Spleen (tissue), 11 donors: ENCODE measurements around the gene SPATC1L. TPM values are rescaled to one million over a fixed set of nuclear protein-coding genes. Genes with fewer than 3 reads are reported as not detected.

Experiments
- DNase-seq: peaks from one replicate; pipeline ENCODE4 v3.0.0-alpha.2; 2020
- H3K27ac ChIP-seq, 8 donors: fragments of 200-600 bp; sonication (generic) in 7 of 8; 1 replicate in 4 of 8; 2 replicates in 4 of 8; pipeline versions ENCODE4 v1.5.0 to v1.8.0; 2016 to 2021; ENCODE audit warnings: inconsistent platforms in 4 of 8, mild to moderate bottlenecking in 4 of 8, moderate library complexity in 1 of 8
- H3K27me3 ChIP-seq, 7 donors: fragments of 200-600 bp; sonication (generic) in 6 of 7; replicated peaks in 1 of 7; 1 replicate in 4 of 7; 2 replicates in 3 of 7; pipeline versions ENCODE4 v1.5.0 to v1.8.0; 2016 to 2021; ENCODE audit warnings: inconsistent platforms in 3 of 7, mild to moderate bottlenecking in 1 of 7
- H3K36me3 ChIP-seq, 6 donors: fragments of 200-600 bp; sonication (generic) in 5 of 6; 1 replicate in 4 of 6; 2 replicates in 2 of 6; pipeline versions ENCODE4 v1.5.0 to v1.8.0; 2016 to 2021; ENCODE audit warnings: inconsistent platforms in 2 of 6
- H3K4me1 ChIP-seq, 6 donors: fragments of 200-600 bp; sonication (generic) in 5 of 6; 1 replicate in 3 of 6; 2 replicates in 3 of 6; pipeline versions ENCODE4 v1.5.0 to v1.8.0; 2016 to 2021; ENCODE audit warnings: inconsistent platforms in 3 of 6
- H3K4me3 ChIP-seq, 8 donors: fragments of 200-600 bp; sonication (generic) in 7 of 8; 1 replicate in 4 of 8; 2 replicates in 4 of 8; pipeline versions ENCODE4 v1.5.0 to v1.8.0; 2016 to 2021; ENCODE audit warnings: inconsistent platforms in 4 of 8, mild to moderate bottlenecking in 4 of 8, moderate library complexity in 2 of 8
- H3K9me3 ChIP-seq, 8 donors: fragments of 200-600 bp; sonication (generic) in 7 of 8; 1 replicate in 4 of 8; 2 replicates in 4 of 8; pipeline versions ENCODE4 v1.5.0 to v1.8.0; 2016 to 2021; ENCODE audit warnings: inconsistent platforms in 4 of 8
- POLR2A ChIP-seq, 3 donors: fragments of 450-650 bp; IDR thresholded peaks; one replicate each; pipeline ENCODE4 v1.5.1; 2017; ENCODE audit warnings: antibody characterized with exemption in 3 of 3, mild to moderate bottlenecking in 1 of 3
- POLR2AphosphoS5 ChIP-seq, 3 donors: sonication (generic); formaldehyde crosslinking; IDR thresholded peaks; one replicate each; pipeline ENCODE4 v1.5.1; 2017; ENCODE audit warnings: antibody characterized with exemption in 3 of 3
- WGBS, 5 donors: extraction: QIAGEN DNeasy Blood & Tissue Kit in 3 of 5; methylation state at CpG; one replicate each; pipeline versions ENCODE4 v1.1.5 to v1.1.7; 2013 to 2018; 5-methylcytosine and 5-hydroxymethylcytosine counted together
- intact Hi-C: fragments of 100-400 bp; cut with DNase I; formaldehyde crosslinking; loops from one replicate; pipeline ENCODE4 v1.15.0; 2023; ENCODE audit warnings: low total_unique reads
- polyA plus RNA-seq, 3 donors: library from polyadenylated mRNA; stranded (reverse); fragments of 200-250 nt; gene quantifications; one replicate each; pipeline ENCODE4 v1.2.1, GENCODE V29; 2013
- total RNA-seq, 7 donors: library from RNA; depleted of rRNA in 3 of 7; stranded (reverse); fragments of >200 nt in 3 of 7; fragmentation: NEBNext Ultra II Directional in 4 of 7; extraction: Animal tissue kit (Norgen Biotek cat#: 25700) in 4 of 7; gene quantifications; one replicate each; pipeline versions ENCODE4 v1.1.0 to v1.2.1, GENCODE V29; 2016 to 2021
- TF ChIP-seq, protein P1 (sequence below), 11 experiments: fragments of 200-600 bp in 7 of 11; fragments of 450-650 bp in 4 of 11; sonication (generic) in 4 of 11; IDR thresholded peaks in 8 of 11; conservative IDR thresholded peaks in 3 of 11; 1 replicate in 7 of 11; 2 replicates in 4 of 11; pipeline versions ENCODE4 v1.4.0 to v1.8.0; 2016 to 2021; ENCODE audit warnings: antibody characterized with exemption in 11 of 11, inconsistent platforms in 4 of 11, mild to moderate bottlenecking in 1 of 11
- donor health status: healthy with polysubstance abuse.
- donor health status: DM: no; HTN: no; CAD: no; lungs with moderate emphysema.
- donor health status: DM: no; HTN: no; CAD: no.
- donor health status: Bipolar disorder and iron deficiency.
- donor health status: healthy.
- donor health status: DM: no; HTN: no; CAD: no.
- donor health status: DM: yes; HTN: yes; CAD: no.

Gene SPATC1L
- total and polyA plus RNA-seq, 10 donors: 4.4 to 13.4 (median 9.8) TPM

DNA sequence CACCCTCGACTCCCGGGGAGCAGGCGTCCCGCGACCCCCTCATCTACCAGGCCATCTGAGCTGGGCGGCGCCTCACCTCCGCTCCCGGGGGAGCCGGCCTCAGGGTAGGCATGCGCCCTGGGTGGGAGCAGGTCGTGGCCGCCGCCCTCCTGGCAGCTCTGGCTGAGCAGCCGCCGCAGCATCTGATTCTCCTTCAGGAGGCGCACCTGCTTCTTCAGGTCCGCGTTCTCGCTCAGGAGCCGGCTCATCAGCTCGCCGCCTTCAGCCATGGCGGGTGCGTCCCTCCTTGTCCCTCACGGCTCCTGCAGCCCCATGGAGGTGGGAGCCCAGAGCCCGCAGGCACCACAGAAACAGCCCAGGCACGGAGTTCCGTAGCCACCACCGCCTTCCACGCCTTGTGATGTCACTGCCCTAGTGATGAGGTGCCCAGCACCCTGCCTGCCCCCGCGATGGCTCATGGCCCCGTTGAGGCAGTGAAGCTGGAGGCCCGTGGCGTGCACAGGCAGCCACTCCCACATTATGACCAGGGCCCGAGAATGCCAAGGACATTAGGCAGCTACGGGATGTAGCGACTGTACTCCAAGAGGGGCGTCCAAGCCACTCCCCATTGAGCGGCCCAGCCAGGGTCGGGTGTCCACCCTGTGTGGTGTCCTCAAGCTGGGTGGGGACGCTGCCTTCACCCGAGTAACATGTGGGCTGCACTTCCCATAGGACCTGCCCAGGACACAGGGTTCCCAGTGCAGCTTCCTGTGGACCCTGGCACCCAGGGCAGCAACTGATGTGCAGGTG is 1.5 kb downstream of the SPATC1L start:
- Histone ChIP-seq H3K4me1 (peaks cover 0 to 25% (median 2%) of the 10 kb centered on the region in 6 donors), H3K27ac (peak overlapping the region in 2 of 8 donors; percentile 17 to 30), H3K9me3 (peaks cover 0 to 2% (median 0%) of the 10 kb centered on the region in 8 donors), H3K4me3 (no peak overlapping the region), H3K27me3 (peaks cover 0 to 7% (median 0%) of the 10 kb centered on the region in 7 donors), H3K36me3 (no peaks in the 10 kb centered on the region)
- DNase-seq: peak; percentile 83
- 84 to 94% (median 88%) methylated on average over 32 to 44 of the region's 44 CpGs for WGBS, 5 donors
- intact Hi-C loops: no loop called here
- no peak for TF ChIP-seq POLR2AphosphoS5 (IDR thresholded peaks at IDR 0.05)
- TF ChIP-seq, protein P1, sequence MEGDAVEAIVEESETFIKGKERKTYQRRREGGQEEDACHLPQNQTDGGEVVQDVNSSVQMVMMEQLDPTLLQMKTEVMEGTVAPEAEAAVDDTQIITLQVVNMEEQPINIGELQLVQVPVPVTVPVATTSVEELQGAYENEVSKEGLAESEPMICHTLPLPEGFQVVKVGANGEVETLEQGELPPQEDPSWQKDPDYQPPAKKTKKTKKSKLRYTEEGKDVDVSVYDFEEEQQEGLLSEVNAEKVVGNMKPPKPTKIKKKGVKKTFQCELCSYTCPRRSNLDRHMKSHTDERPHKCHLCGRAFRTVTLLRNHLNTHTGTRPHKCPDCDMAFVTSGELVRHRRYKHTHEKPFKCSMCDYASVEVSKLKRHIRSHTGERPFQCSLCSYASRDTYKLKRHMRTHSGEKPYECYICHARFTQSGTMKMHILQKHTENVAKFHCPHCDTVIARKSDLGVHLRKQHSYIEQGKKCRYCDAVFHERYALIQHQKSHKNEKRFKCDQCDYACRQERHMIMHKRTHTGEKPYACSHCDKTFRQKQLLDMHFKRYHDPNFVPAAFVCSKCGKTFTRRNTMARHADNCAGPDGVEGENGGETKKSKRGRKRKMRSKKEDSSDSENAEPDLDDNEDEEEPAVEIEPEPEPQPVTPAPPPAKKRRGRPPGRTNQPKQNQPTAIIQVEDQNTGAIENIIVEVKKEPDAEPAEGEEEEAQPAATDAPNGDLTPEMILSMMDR (IDR thresholded peaks at IDR 0.05 in 8 of 11, conservative IDR thresholded peaks at IDR 0.05 in 3 of 11): no peak
- no peak for TF ChIP-seq POLR2A (IDR thresholded peaks at IDR 0.05)

DNA sequence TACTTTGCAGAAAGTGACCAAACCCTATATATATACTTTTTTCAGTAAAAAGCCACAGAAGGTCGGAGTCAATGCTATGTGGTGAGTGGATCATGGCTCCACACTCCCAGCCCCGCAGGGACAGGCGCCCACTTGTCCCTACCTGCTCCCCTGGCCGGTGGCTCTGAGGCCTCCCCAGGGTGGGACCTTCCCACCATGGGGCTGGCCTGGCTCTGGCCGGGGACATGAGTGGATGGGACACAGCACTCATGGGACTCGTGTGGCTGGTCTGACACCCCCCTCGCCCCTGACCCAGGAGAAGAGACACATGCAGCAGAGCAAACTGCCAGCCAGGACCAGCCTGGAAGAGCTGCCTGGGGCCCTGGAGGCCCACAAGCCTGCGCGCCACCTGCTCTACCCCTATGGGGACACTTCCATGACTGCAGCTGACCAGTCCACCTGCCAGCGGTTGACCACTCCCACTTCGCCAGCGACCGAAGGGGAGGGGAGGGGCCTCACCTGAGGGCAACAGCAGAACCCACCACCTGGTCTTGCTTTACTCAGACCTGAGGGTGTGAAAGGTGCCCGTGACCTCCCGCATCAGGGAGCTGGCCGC is 2.2 kb downstream of the SPATC1L start:
- no peaks in the 10 kb centered on the region for H3K36me3 ChIP-seq
- WGBS, 5 donors: 86 to 90% (median 90%) methylated on average over 11 to 16 of the region's 16 CpGs
- DNase-seq: peak; percentile 75
- peaks cover 0 to 25% (median 2%) of the 10 kb centered on the region in 6 donors for H3K4me1 ChIP-seq
- no peak overlapping the region for H3K4me3 ChIP-seq
- TF ChIP-seq, protein P1 (IDR thresholded peaks at IDR 0.05 in 8 of 11, conservative IDR thresholded peaks at IDR 0.05 in 3 of 11): no peak
- TF ChIP-seq POLR2A (IDR thresholded peaks at IDR 0.05) (no peak), POLR2AphosphoS5 (IDR thresholded peaks at IDR 0.05) (no peak)
- H3K27ac ChIP-seq: no peak overlapping the region
- peaks cover 0 to 9% (median 0%) of the 10 kb centered on the region in 8 donors for H3K9me3 ChIP-seq
- intact Hi-C loops: no loop called here
- peaks cover 0 to 7% (median 0%) of the 10 kb centered on the region in 7 donors for H3K27me3 ChIP-seq

DNA sequence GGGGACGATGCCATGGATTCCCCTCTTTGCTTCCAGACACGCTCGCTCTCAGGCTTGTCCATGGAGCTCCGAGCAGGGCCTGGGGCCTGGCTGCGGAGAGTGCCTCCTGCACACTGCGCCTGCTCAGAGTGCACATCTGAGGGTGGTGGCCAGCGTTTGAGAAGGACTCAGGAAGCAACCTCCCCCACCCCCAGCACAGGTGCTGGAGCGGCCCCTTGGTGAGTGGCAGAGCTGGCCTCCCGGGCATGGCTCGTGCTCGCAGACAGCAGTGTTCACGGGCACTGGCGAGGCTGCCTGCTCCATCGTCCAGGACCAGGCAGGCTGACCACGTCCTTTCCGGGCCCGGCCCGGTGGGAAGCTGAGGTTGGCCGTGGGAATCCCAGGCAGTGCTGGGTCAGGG is 2.8 kb downstream of the SPATC1L start:
- H3K9me3 ChIP-seq: peaks cover 0 to 15% (median 5%) of the 10 kb centered on the region in 8 donors
- TF ChIP-seq POLR2AphosphoS5 (IDR thresholded peaks at IDR 0.05) (no peak), POLR2A (IDR thresholded peaks at IDR 0.05) (no peak)
- TF ChIP-seq, protein P1 (IDR thresholded peaks at IDR 0.05 in 8 of 11, conservative IDR thresholded peaks at IDR 0.05 in 3 of 11): no peak
- H3K27me3 ChIP-seq: peaks cover 0 to 7% (median 0%) of the 10 kb centered on the region in 7 donors
- WGBS, 5 donors: 86 to 100% (median 90%) methylated on average over 2 to 19 of the region's 19 CpGs
- no peaks in the 10 kb centered on the region for H3K36me3 ChIP-seq
- H3K4me3 ChIP-seq: no peak overlapping the region
- H3K4me1 ChIP-seq: peaks cover 0 to 25% (median 2%) of the 10 kb centered on the region in 6 donors
- intact Hi-C loops: no loop called here
- no peak overlapping the region for H3K27ac ChIP-seq
- DNase-seq: peak; percentile 74
